GM19463 (cell line): ENCODE results near the gene SEZ6.

Experiments
- ATAC-seq: cut with Tn5 transposase; IDR thresholded peaks from one replicate; pipeline ENCODE4 v1.9.1; 2021; ENCODE audit warnings: mild to moderate bottlenecking, moderate library complexity; ENCODE audit not compliant: unreplicated experiment

SEZ6 gene

DNA sequence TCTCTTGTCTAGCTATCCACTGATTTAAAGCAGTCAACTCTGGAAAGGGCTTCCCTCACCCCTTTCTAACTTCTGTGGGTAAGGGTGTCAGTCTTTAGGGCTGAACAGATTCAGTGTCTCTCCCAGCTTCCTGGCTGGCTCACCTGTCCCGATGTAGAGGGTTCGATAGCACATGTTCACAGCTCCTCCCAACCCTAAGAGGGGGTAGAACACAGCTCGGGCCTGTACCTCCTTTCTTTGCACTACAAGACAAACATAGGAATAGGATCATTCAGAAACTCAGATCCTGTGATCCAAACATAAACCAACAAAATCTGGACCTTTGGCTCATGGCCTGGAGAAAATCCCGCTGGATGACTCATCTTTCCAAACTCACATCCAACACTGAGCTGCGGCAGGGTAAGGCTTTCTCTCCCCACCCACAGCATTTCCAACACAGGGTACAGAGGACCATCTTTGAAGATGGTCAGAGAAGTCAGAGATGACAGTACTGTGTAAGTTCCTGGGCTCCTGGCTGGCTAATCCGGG is 97.1 kb downstream of the SEZ6 start:
- ATAC-seq, result no peak

GRCh38 chr17:28907709-28908475 is 97.9 kb downstream of the SEZ6 start:
- ATAC-seq, result no peak

- ATAC-seq, result no peak
Measured at GRCh38 chr17:28906706-28907438, 99.0 kb downstream of the SEZ6 start.

GRCh38 chr17:28906276-28906675 is 99.6 kb downstream of the SEZ6 start:
- no peak for ATAC-seq
